KOPT-K1 (cell line): ENCODE results near the gene NRAS.

Source experiments
- H3K27ac ChIP-seq: fragments of 200-600 bp; sonication (generic); 2 replicates; pipeline ENCODE4 v1.5.1; 2016; ENCODE audit warnings: antibody characterized with exemption, mild to moderate bottlenecking, low read depth, low read length; ENCODE audit not compliant: poor library complexity, severe bottlenecking
- H3K36me3 ChIP-seq: fragments of 200-600 bp; sonication (generic); 2 replicates; pipeline ENCODE4 v1.5.1; 2017; ENCODE audit warnings: antibody characterized with exemption, mild to moderate bottlenecking, low read length, moderate library complexity; ENCODE audit not compliant: insufficient read depth
- H3K9me3 ChIP-seq: fragments of 200-600 bp; sonication (generic); 2 replicates; pipeline ENCODE4 v1.5.1; 2017; ENCODE audit warnings: antibody characterized with exemption, low read length, mild to moderate bottlenecking; ENCODE audit not compliant: insufficient read depth, poor library complexity, severe bottlenecking

The NRAS gene

GRCh38 chr1:114703242-114703641, 13.3 kb downstream of the NRAS start:
- H3K9me3 ChIP-seq, result no peaks in the 10 kb centered on the region
- peaks cover 37% of the 10 kb centered on the region for H3K36me3 ChIP-seq
- no peak overlapping the region for H3K27ac ChIP-seq

GRCh38 chr1:114702737-114703136, 13.8 kb downstream of the NRAS start:
- peaks cover 32% of the 10 kb centered on the region for H3K36me3 ChIP-seq
- H3K27ac ChIP-seq, result no peak overlapping the region
- no peaks in the 10 kb centered on the region for H3K9me3 ChIP-seq

- Histone ChIP-seq H3K9me3 (no peaks in the 10 kb centered on the region), H3K36me3 (peaks cover 24% of the 10 kb centered on the region), H3K27ac (no peak overlapping the region)
Observed at GRCh38 chr1:114701931-114702330, 14.6 kb downstream of the NRAS start.

DNA sequence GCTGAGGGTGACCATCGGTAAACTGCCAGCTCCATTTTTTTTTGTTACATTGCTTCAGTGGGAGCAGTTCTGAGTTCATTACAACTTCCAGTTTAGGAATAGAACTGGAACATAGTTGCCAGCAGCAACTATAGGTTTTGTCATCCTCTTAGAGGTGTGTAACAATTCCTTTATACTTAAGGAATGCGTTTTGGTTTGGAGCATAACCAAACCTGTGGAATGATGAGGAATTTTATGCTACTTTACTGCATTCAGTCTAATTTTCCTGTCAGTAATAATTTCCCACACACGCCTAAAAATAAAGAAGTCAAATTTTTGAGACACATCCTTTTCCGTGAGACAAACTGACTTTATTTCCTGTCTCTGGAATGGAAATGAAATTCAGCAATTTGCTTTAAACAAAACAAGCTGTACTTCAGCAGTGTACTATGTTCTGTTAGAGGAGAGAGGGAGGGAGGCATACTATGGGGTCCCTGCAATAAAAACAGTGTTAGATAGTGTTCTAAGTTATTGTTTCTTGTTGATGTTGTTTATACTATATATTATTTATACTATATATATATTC, 16.5 kb downstream of the NRAS start:
- no peak overlapping the region for H3K27ac ChIP-seq

DNA sequence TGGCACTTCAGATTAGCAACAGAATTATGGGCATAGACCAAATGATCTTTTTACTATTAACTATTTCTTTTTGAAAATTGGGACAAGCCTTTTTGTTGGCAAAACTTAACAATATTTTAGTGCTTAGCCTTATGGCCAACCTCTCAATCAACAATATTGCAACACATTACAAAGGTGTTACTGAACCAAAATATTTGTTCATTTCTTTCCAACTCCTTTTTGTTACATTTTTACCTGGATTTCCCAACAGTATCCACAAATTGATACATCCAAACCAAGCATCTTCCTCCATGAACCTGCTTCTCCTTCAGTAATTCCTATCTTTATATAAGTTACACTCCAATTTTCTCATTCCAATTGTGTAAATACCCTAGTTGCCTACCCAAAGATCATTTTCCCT, 19.8 kb downstream of the NRAS start:
- Histone ChIP-seq H3K9me3 (no peaks in the 10 kb centered on the region), H3K36me3 (no peaks in the 10 kb centered on the region), H3K27ac (no peak overlapping the region)

More for the DNA sequence above, 16.5 kb downstream of the NRAS start:
- H3K36me3 ChIP-seq, result 0 out of 2 replicates have a peak, but pooled peaks cover 6% of the 10 kb centered on the region
- H3K9me3 ChIP-seq, result no peaks in the 10 kb centered on the region

DNA sequence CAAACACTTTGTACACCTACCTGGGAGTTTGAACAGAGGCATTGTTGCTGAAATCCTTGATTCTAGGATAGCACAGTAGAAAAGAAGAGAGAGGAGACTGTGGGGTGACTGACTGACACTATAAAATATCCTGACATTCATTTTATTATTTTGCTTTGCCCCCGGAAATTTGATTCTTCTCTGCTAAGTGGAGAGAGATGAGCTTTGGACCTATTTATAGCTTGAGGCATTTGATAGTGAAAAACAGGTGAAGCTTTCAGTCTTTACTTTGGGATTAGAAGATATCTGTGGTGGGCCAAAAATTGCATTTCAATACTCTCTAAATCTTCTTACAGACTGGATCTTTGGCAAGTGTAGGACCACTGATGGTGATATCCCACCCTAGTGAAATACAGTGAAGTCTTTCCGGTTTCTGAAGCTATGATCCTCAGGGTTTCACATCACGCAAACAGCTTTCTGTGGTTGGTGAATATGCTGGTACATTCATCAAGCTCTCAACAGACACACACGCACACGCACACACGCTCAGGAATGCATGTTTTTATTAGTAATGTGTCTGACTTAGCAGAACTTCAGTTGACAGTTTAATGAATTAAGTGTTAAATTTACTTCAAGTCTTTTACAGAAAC, 21.0 kb downstream of the NRAS start, which contains the start of gene AMPD1:
Gene AMPD1, minus strand, starts transcription at position 117 of the 629 bp plus-strand sequence. Its CDS starts 75 bp downstream, at position 42.
- Histone ChIP-seq H3K36me3 (no peaks in the 10 kb centered on the region), H3K9me3 (no peaks in the 10 kb centered on the region), H3K27ac (no peak within 1 kb of the TSS)

GRCh38 chr1:114694540-114695310, 21.8 kb downstream of the NRAS start:
- no peaks in the 10 kb centered on the region for H3K36me3 ChIP-seq
- no peaks in the 10 kb centered on the region for H3K9me3 ChIP-seq
- no peak overlapping the region for H3K27ac ChIP-seq

DNA sequence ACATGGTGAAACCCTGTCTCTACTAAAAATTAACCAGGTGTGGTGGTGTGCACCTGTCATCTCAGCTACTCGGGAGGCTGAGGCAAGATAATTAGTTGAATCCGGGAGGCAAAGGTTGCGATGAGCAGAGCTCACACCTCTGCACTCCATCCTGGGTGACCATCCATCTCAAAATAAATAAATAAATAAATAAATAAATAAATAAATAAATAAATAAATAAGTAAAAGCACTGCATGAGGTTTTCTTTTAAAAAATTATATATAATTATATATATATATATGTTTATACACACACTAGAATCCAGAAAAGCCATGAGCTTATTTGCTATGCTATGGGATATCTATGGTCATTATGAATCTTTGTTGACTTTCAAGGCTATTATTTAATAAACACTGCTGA, 23.6 kb downstream of the NRAS start:
- H3K36me3 ChIP-seq, result no peaks in the 10 kb centered on the region
- no peaks in the 10 kb centered on the region for H3K9me3 ChIP-seq
- no peak overlapping the region for H3K27ac ChIP-seq

GRCh38 chr1:114691061-114691460, 25.5 kb downstream of the NRAS start:
- Histone ChIP-seq H3K27ac (no peak overlapping the region), H3K9me3 (no peaks in the 10 kb centered on the region), H3K36me3 (no peaks in the 10 kb centered on the region)

DNA sequence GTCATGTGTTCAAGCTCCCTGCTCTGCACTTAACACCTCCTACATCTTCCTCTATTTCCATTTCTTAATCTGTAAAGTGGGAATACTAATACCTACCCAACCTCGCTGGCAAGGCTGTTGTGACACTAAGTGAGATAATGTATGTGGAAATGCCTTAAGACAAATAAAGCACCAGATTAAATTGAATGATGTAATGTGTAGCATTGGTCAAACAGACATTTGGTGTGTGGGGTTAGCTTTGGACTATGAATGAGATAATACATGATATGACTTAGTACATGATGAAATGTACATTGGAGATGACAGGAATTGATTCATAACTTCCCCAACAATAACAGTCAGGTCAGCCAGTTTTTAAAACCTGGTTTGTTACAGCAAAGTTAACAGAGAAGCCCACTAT, 26.4 kb downstream of the NRAS start:
- Histone ChIP-seq H3K9me3 (no peaks in the 10 kb centered on the region), H3K36me3 (no peaks in the 10 kb centered on the region), H3K27ac (no peak overlapping the region)

- H3K36me3 ChIP-seq, result no peaks in the 10 kb centered on the region
- H3K9me3 ChIP-seq, result no peaks in the 10 kb centered on the region
- no peak overlapping the region for H3K27ac ChIP-seq
Observed at GRCh38 chr1:114688526-114688925, 28.0 kb downstream of the NRAS start.

DNA sequence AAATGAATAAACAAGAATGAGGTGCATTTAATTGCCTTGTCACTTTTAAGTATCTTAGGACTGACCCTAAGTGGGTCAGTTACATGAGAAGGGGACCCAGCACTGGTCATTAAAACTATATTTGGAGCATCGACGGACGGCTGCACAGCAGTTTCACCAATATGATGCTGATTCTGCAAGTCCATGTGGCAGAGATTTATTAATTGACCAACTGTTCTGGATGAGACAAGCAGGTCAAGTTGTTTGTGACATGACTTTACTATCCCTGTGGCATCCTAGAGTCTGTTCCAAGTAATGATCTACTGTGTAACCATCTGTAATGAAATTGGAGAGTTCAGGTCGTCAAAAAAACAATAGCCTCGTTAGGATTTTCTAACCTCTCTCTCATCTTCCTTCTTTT, 30.7 kb downstream of the NRAS start:
- no peaks in the 10 kb centered on the region for H3K36me3 ChIP-seq
- no peaks in the 10 kb centered on the region for H3K9me3 ChIP-seq
- no peak overlapping the region for H3K27ac ChIP-seq

- no peak overlapping the region for H3K27ac ChIP-seq
- no peaks in the 10 kb centered on the region for H3K36me3 ChIP-seq
- no peaks in the 10 kb centered on the region for H3K9me3 ChIP-seq
Observed at GRCh38 chr1:114677691-114678090, 38.9 kb downstream of the NRAS start.

DNA sequence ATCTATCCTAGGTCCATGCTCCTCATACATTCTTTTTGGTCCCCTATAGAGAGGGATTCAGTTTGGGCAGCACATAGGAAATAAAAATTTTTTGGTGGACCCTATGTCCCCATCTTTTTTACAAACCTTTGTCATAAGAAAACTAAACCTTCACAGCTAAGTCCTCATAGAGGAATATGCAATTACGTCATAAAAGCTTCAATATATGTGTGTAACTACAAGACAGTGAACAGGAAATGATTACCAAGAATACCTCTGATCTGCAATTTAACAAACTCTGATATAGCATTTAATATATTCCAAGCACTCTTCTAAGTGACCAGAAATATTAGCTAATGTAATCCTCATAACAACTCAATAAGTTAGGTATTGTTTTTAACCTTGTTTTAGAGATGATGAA, 40.5 kb downstream of the NRAS start:
- Histone ChIP-seq H3K27ac (no peak overlapping the region), H3K36me3 (no peaks in the 10 kb centered on the region), H3K9me3 (no peaks in the 10 kb centered on the region)

DNA sequence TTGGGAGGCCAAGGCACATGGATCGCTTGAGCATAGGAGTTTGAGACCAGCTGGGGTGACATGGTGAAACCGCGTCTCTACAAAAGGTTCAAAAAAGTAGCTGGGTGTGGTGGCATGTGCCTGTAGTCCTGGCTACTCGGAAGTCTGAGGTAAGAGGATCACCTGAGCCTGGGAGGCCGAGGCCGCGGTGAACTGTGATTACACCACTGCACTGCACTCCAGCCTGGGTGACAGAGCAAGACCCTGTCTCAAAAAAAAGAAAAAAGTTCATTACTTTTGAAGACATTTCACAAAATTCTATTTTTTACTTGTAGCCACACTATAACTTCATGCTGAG, 44.7 kb downstream of the NRAS start:
- Histone ChIP-seq H3K36me3 (no peaks in the 10 kb centered on the region), H3K9me3 (no peaks in the 10 kb centered on the region), H3K27ac (no peak overlapping the region)
